H1 (cell line): Measurements from ENCODE around the gene ZNF716. TPM values are rescaled to one million over a fixed set of nuclear protein-coding genes. Genes with fewer than 3 reads are reported as not detected.

Experiments used
- CTCF ChIA-PET: fragments of 300-600 bp; sonication (Branson Sonifier 250); formaldehyde crosslinking; loops from one replicate; lab custom pipeline; 2021; ENCODE audit not compliant: partially characterized antibody; lab: Charles Lee
- POLR2A ChIA-PET: fragments of 300-600 bp; sonication (Branson Sonifier 250); formaldehyde crosslinking; loops from one replicate; lab custom pipeline; 2021; ENCODE audit warnings: inconsistent platforms; ENCODE audit not compliant: partially characterized antibody; lab: Charles Lee
- DNase-seq, 2 experiments: peaks; one replicate each; pipeline versions ENCODE4 v3.0.0 to v3.0.0-alpha.2; 2010 to 2022; ENCODE audit warnings: low spot score in 2 of 2, low read depth in 1 of 2, mixed read lengths in 1 of 2
- FAIRE-seq: peaks from 2 replicates; lab custom pipeline; 2011; peaks lifted over from hg19 to GRCh38; lab: Jason Lieb, UNC
- H2AFZ ChIP-seq: 2 replicates; pipeline ENCODE4 v1.8.1; 2012; ENCODE audit warnings: low read length, inconsistent platforms
- H2AK5ac ChIP-seq: 2 replicates; pipeline ENCODE4 v1.6.1; 2013; ENCODE audit warnings: low read depth, low read length
- H2BK120ac ChIP-seq: replicated peaks from 2 replicates; pipeline ENCODE3; 2013; ENCODE audit warnings: low read depth, low read length, inconsistent platforms
- H2BK12ac ChIP-seq: 2 replicates; pipeline ENCODE4 v1.6.1; 2013; ENCODE audit warnings: low read depth, low read length
- H2BK15ac ChIP-seq: 2 replicates; pipeline ENCODE4 v1.6.1; 2013; ENCODE audit warnings: low read length
- H2BK20ac ChIP-seq: 2 replicates; pipeline ENCODE4 v1.6.1; 2013; ENCODE audit warnings: low read length
- H2BK5ac ChIP-seq: 2 replicates; pipeline ENCODE4 v1.6.1; 2013; ENCODE audit warnings: low read depth, low read length
- H3K14ac ChIP-seq: 2 replicates; pipeline ENCODE4 v1.6.1; 2013; ENCODE audit warnings: inconsistent platforms; ENCODE audit not compliant: insufficient read length
- H3K18ac ChIP-seq: 2 replicates; pipeline ENCODE4 v1.6.1; 2013; ENCODE audit warnings: low read length; ENCODE audit errors: extremely low read depth
- H3K23ac ChIP-seq: 2 replicates; pipeline ENCODE4 v1.6.1; 2013; ENCODE audit warnings: inconsistent platforms; ENCODE audit not compliant: insufficient read length
- H3K23me2 ChIP-seq: 2 replicates; pipeline ENCODE4 v1.6.1; 2013; ENCODE audit warnings: low read depth, low read length
- H3K27ac ChIP-seq: 2 replicates; pipeline ENCODE4 v1.6.1; 2011; ENCODE audit warnings: low read depth, low read length, inconsistent platforms
- H3K27me3 ChIP-seq, 4 experiments: replicated peaks in 1 of 4; 1 replicate in 1 of 4; 2 replicates in 3 of 4; pipeline versions ENCODE4 v1.6.1 to v1.8.1; 2011 to 2013; ENCODE audit warnings: low read length in 3 of 4, mild to moderate bottlenecking in 3 of 4, inconsistent platforms in 2 of 4, mixed read lengths in 2 of 4, moderate library complexity in 1 of 4; ENCODE audit not compliant: control insufficient read depth in 3 of 4, insufficient read depth in 3 of 4; ENCODE audit errors: extremely low read depth in 1 of 4
- H3K36me3 ChIP-seq, 4 experiments: 2 replicates each; pipeline versions ENCODE4 v1.6.1 to v1.8.1; 2011 to 2013; ENCODE audit warnings: mild to moderate bottlenecking in 4 of 4, low read length in 3 of 4, moderate library complexity in 2 of 4, control low read depth in 1 of 4, inconsistent platforms in 1 of 4; ENCODE audit not compliant: insufficient read depth in 4 of 4, control insufficient read depth in 2 of 4
- H3K4ac ChIP-seq: replicated peaks from 2 replicates; pipeline ENCODE3; 2013; ENCODE audit warnings: low read length, low read depth, mixed read lengths, inconsistent platforms; ENCODE audit not compliant: insufficient read length
- H3K4me1 ChIP-seq, 4 experiments: replicated peaks in 1 of 4; 1 replicate in 1 of 4; 2 replicates in 3 of 4; pipeline versions ENCODE4 v1.6.1 to v1.8.1; 2011 to 2013; ENCODE audit warnings: low read length in 3 of 4, inconsistent platforms in 2 of 4, mixed read lengths in 1 of 4; ENCODE audit not compliant: insufficient read depth in 4 of 4, control insufficient read depth in 3 of 4
- H3K4me2 ChIP-seq, 2 experiments: 2 replicates each; pipeline versions ENCODE4 v1.6.1 to v1.8.1; 2011 to 2013; ENCODE audit warnings: low read depth in 2 of 2, low read length in 2 of 2, control low read depth in 1 of 2, inconsistent platforms in 1 of 2, mild to moderate bottlenecking in 1 of 2; ENCODE audit not compliant: insufficient read depth in 1 of 2
- H3K4me3 ChIP-seq, 4 experiments: fragments of 200-600, 300-600 bp in 1 of 4; sonication (generic), shearing (Covaris generic), sonication (Bioruptor Twin) in 1 of 4; 2 replicates each; pipeline versions ENCODE4 v1.5.1 to v1.8.1; 2011 to 2016; ENCODE audit warnings: low read length in 4 of 4, low read depth in 3 of 4, control low read depth in 2 of 4, inconsistent platforms in 2 of 4, mild to moderate bottlenecking in 2 of 4, mixed read lengths in 1 of 4, moderate library complexity in 1 of 4; ENCODE audit not compliant: insufficient read depth in 2 of 4; ENCODE audit errors: extremely low read depth in 1 of 4
- H3K56ac ChIP-seq: replicated peaks from 2 replicates; pipeline ENCODE3; 2013; ENCODE audit warnings: low read depth, mild to moderate bottlenecking, mixed read lengths, low read length, inconsistent platforms; ENCODE audit not compliant: insufficient read length
- H3K79me1 ChIP-seq: 2 replicates; pipeline ENCODE4 v1.6.1; 2013; ENCODE audit warnings: low read depth, low read length, control low read depth
- H3K79me2 ChIP-seq, 2 experiments: 2 replicates each; pipeline versions ENCODE4 v1.6.1 to v1.8.1; 2012 to 2013; ENCODE audit warnings: low read length in 2 of 2, mild to moderate bottlenecking in 2 of 2, inconsistent platforms in 1 of 2; ENCODE audit not compliant: insufficient read depth in 2 of 2, control insufficient read depth in 1 of 2
- H3K9ac ChIP-seq, 4 experiments: replicated peaks in 1 of 4; 1 replicate in 1 of 4; 2 replicates in 3 of 4; pipeline versions ENCODE4 v1.6.1 to v1.8.1; 2011 to 2013; ENCODE audit warnings: low read depth in 3 of 4, low read length in 3 of 4, control low read depth in 2 of 4, mild to moderate bottlenecking in 2 of 4, moderate library complexity in 2 of 4, inconsistent platforms in 1 of 4; ENCODE audit errors: extremely low read depth in 1 of 4
- H3K9me3 ChIP-seq, 2 experiments: 2 replicates each; pipeline versions ENCODE4 v1.6.1 to v1.8.1; 2012 to 2013; ENCODE audit warnings: mild to moderate bottlenecking in 2 of 2, moderate library complexity in 2 of 2, control low read depth in 1 of 2, inconsistent platforms in 1 of 2, low read depth in 1 of 2, low read length in 1 of 2, mixed read lengths in 1 of 2; ENCODE audit not compliant: insufficient read depth in 2 of 2
- H4K20me1 ChIP-seq, 2 experiments: replicated peaks in 1 of 2; 2 replicates each; pipeline versions ENCODE3 to v1.8.1; 2011 to 2013; ENCODE audit warnings: inconsistent platforms in 2 of 2, low read length in 2 of 2, mild to moderate bottlenecking in 1 of 2; ENCODE audit not compliant: insufficient read depth in 2 of 2, control insufficient read depth in 1 of 2
- H4K5ac ChIP-seq: 2 replicates; pipeline ENCODE4 v1.6.1; 2013; ENCODE audit warnings: low read length, low read depth, mixed read lengths, inconsistent platforms; ENCODE audit not compliant: insufficient read length
- H4K8ac ChIP-seq: 2 replicates; pipeline ENCODE4 v1.8.0; 2013; ENCODE audit warnings: mild to moderate bottlenecking, moderate library complexity, low read length, inconsistent platforms; ENCODE audit not compliant: insufficient read depth; ENCODE audit errors: extremely low read depth
- H4K91ac ChIP-seq: replicated peaks from 2 replicates; pipeline ENCODE3; 2013; ENCODE audit warnings: low read length, mixed read lengths, inconsistent platforms; ENCODE audit not compliant: insufficient read length
- ATF2 ChIP-seq: IDR thresholded peaks from 2 replicates; pipeline ENCODE4 v1.6.1; 2012; ENCODE audit warnings: low read length, inconsistent platforms
- FOSL1 ChIP-seq: IDR thresholded peaks from 2 replicates; pipeline ENCODE4 v1.6.1; 2011; ENCODE audit warnings: mild to moderate bottlenecking, low read depth, low read length, moderate library complexity; ENCODE audit not compliant: insufficient read depth
- RBBP5 ChIP-seq: IDR thresholded peaks from 2 replicates; pipeline ENCODE4 v1.7.1; 2012; ENCODE audit warnings: low read depth, mild to moderate bottlenecking, inconsistent platforms, low read length, moderate library complexity, borderline replicate concordance
- SRF ChIP-seq: IDR thresholded peaks from 2 replicates; pipeline ENCODE4 v1.6.1; 2011; ENCODE audit warnings: mild to moderate bottlenecking, low read depth, low read length, moderate library complexity
- SUZ12 ChIP-seq: fragments of 200-600 bp; sonication (generic); IDR thresholded peaks from 2 replicates; pipeline ENCODE4 v1.6.1; 2012; ENCODE audit warnings: mild to moderate bottlenecking, inconsistent platforms, low read length, moderate library complexity, mixed read lengths
- USF2 ChIP-seq: IDR thresholded peaks from 2 replicates; pipeline ENCODE4 v1.6.1; 2011; ENCODE audit warnings: low read length, improper control_type of control experiment
- YY1 ChIP-seq: IDR thresholded peaks from 2 replicates; pipeline ENCODE4 v1.6.1; 2011; ENCODE audit warnings: low read depth, mild to moderate bottlenecking, low read length
- WGBS, 2 experiments: shearing (Covaris generic) in 1 of 2; methylation state at CpG; one replicate each; pipeline versions ENCODE4 v1.1.6 to v1.1.7; 2013 to 2015; ENCODE audit warnings: low lambda C conversion rate in 2 of 2, mixed read lengths in 2 of 2, inconsistent platforms in 1 of 2, low coverage in 1 of 2, missing lambda C conversion rate in 1 of 2; ENCODE audit not compliant: insufficient replicate concordance in 2 of 2, insufficient coverage in 1 of 2, insufficient read length in 1 of 2; ENCODE audit errors: extremely low coverage in 1 of 2, missing lambda C conversion rate in 1 of 2; 5-methylcytosine and 5-hydroxymethylcytosine counted together
- polyA plus RNA-seq, 7 experiments: library from polyadenylated mRNA; depleted of rRNA in 3 of 7; stranded (reverse) in 5 of 7; unstranded in 2 of 7; fragments of >200 nt in 5 of 7; fragments of 200-250 nt in 2 of 7; gene quantifications; 1 replicate in 5 of 7; 2 replicates in 1 of 7; 4 replicates in 1 of 7; pipeline versions ENCODE4 v1.2.1 to v1.2.3, GENCODE V29; 2011 to 2013; ENCODE audit warnings: missing spikeins in 2 of 7, mixed read lengths in 2 of 7
- total RNA-seq: library from RNA; stranded (reverse); fragmentation: NEBNext Ultra II Directional; extraction: Animal tissue kit (Norgen Biotek cat#: 25700); gene quantifications from 2 replicates; pipeline ENCODE4 v1.2.1, GENCODE V29; 2021
- TF ChIP-seq, protein P1 (sequence below): IDR thresholded peaks from 2 replicates; pipeline ENCODE4 v1.6.1; 2011; ENCODE audit warnings: low read depth, mild to moderate bottlenecking, low read length; ENCODE audit not compliant: insufficient read depth
- TF ChIP-seq, protein P2 (sequence below): IDR thresholded peaks from 2 replicates; pipeline ENCODE4 v1.6.1; 2012; ENCODE audit warnings: inconsistent platforms
- TF ChIP-seq, protein P3 (sequence below): IDR thresholded peaks from 2 replicates; pipeline ENCODE4 v1.6.1; 2012; ENCODE audit warnings: inconsistent platforms

ZNF716 gene
- total and polyA plus RNA-seq, 2 of the 8 experiments (the other 6 are each of a cell fraction or from before 2014, with no cell fraction given) = not detected

GRCh38 chr7:57427594-57427993, 22.4 kb upstream of the ZNF716 start:
- DNase-seq (no peak), FAIRE-seq (no peak)
- H3K79me2 ChIP-seq = no peaks in the 10 kb centered on the region
- H3K18ac ChIP-seq = no peak overlapping the region
- H3K36me3 ChIP-seq = peaks cover 0 to 11% (median 0%) of the 10 kb centered on the region in 4 experiments; a peak in 1 of 8 replicates
- H2AFZ ChIP-seq = no peak overlapping the region
- H3K4me2 ChIP-seq = no peak overlapping the region
- H4K8ac ChIP-seq = no peak overlapping the region
- no peak overlapping the region for H3K27ac ChIP-seq
- no peak overlapping the region for H4K5ac ChIP-seq
- no peak overlapping the region for H3K23ac ChIP-seq
- H4K91ac ChIP-seq = no peak overlapping the region
- POLR2A ChIA-PET = no interaction called here
- no peaks in the 10 kb centered on the region for H3K23me2 ChIP-seq
- no peak overlapping the region for H3K56ac ChIP-seq
- H2BK20ac ChIP-seq = no peak overlapping the region
- no peak overlapping the region for H2BK120ac ChIP-seq
- H3K4ac ChIP-seq = no peak overlapping the region
- CTCF ChIA-PET = no interaction called here
- no peak overlapping the region for H2AK5ac ChIP-seq
- WGBS, 2 experiments = 85% methylated on average over 8 of the region's 8 CpGs; no CpG with 5 or more reads in 1 of the 2 experiments
- H3K79me1 ChIP-seq = no peaks in the 10 kb centered on the region
- no peaks in the 10 kb centered on the region for H3K4me1 ChIP-seq
- no peak overlapping the region for H3K4me3 ChIP-seq
- H2BK5ac ChIP-seq = no peak overlapping the region
- no peaks in the 10 kb centered on the region for H3K27me3 ChIP-seq
- no peak overlapping the region for H3K14ac ChIP-seq
- no peak overlapping the region for H2BK12ac ChIP-seq
- H4K20me1 ChIP-seq = no peaks in the 10 kb centered on the region
- H2BK15ac ChIP-seq = no peak overlapping the region
- H3K9me3 ChIP-seq = peaks cover 55 to 72% of the 10 kb centered on the region in 2 experiments
- H3K9ac ChIP-seq = no peak overlapping the region
- TF ChIP-seq RBBP5 (no peak), SRF (no peak), FOSL1 (no peak), USF2 (no peak), YY1 (no peak), ATF2 (no peak), SUZ12 (no peak)
- TF ChIP-seq, protein P1, sequence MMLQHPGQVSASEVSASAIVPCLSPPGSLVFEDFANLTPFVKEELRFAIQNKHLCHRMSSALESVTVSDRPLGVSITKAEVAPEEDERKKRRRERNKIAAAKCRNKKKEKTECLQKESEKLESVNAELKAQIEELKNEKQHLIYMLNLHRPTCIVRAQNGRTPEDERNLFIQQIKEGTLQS = no peak
- TF ChIP-seq, protein P2, sequence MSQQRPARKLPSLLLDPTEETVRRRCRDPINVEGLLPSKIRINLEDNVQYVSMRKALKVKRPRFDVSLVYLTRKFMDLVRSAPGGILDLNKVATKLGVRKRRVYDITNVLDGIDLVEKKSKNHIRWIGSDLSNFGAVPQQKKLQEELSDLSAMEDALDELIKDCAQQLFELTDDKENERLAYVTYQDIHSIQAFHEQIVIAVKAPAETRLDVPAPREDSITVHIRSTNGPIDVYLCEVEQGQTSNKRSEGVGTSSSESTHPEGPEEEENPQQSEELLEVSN = no peak
- TF ChIP-seq, protein P3, sequence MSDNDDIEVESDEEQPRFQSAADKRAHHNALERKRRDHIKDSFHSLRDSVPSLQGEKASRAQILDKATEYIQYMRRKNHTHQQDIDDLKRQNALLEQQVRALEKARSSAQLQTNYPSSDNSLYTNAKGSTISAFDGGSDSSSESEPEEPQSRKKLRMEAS = no peak
